Neural cell (in vitro differentiated cells): ENCODE data around the gene MANEA. TPM values are rescaled to one million over a fixed set of nuclear protein-coding genes. Genes with fewer than 3 reads are reported as not detected.

ENCODE experiments used
- H2AFZ ChIP-seq: fragments of 200-600, 300-800 bp; sonication (generic), shearing (Covaris generic); 2 replicates; pipeline ENCODE4 v1.6.0; 2014; ENCODE audit warnings: low read depth, mild to moderate bottlenecking, antibody characterized with exemption, low read length, moderate library complexity
- H3F3A ChIP-seq: fragments of 200-600 bp; shearing (Covaris generic); 2 replicates; pipeline ENCODE4 v1.6.1; 2016; ENCODE audit warnings: mild to moderate bottlenecking, moderate library complexity, mixed read lengths, antibody characterized with exemption, low read length; ENCODE audit not compliant: insufficient read depth, poor library complexity, severe bottlenecking
- H3K27ac ChIP-seq: fragments of 200-600, 300-800 bp; sonication (generic), shearing (Covaris generic); 2 replicates; pipeline ENCODE4 v1.5.1; 2014; ENCODE audit warnings: mild to moderate bottlenecking, low read length, moderate library complexity
- H3K27me3 ChIP-seq: fragments of 300-800, 200-600 bp; sonication (generic), shearing (Covaris generic); 2 replicates; pipeline ENCODE4 v1.6.0; 2014; ENCODE audit warnings: mild to moderate bottlenecking, low read depth, low read length, moderate library complexity; ENCODE audit not compliant: insufficient read depth
- H3K36me3 ChIP-seq: fragments of 300-800, 200-600 bp; sonication (generic), shearing (Covaris generic); 2 replicates; pipeline ENCODE4 v1.5.1; 2014; ENCODE audit warnings: mild to moderate bottlenecking, antibody characterized with exemption, low read length, moderate library complexity; ENCODE audit not compliant: insufficient read depth
- H3K4me2 ChIP-seq: fragments of 300-800, 200-600 bp; sonication (generic), shearing (Covaris generic); 2 replicates; pipeline ENCODE4 v1.6.0; 2014; ENCODE audit warnings: mild to moderate bottlenecking, low read length
- H3K4me3 ChIP-seq: fragments of 300-800, 200-600 bp; sonication (generic), shearing (Covaris generic); 2 replicates; pipeline ENCODE4 v1.5.1; 2014; ENCODE audit warnings: mild to moderate bottlenecking, low read length, moderate library complexity
- H3K79me2 ChIP-seq: fragments of 200-600 bp; shearing (Covaris generic); replicated peaks from 2 replicates; pipeline ENCODE4 v1.6.0; 2014; ENCODE audit warnings: mild to moderate bottlenecking, low read length, moderate library complexity; ENCODE audit not compliant: insufficient read depth
- H3K9ac ChIP-seq: fragments of 300-800, 200-600 bp; sonication (generic), shearing (Covaris generic); 2 replicates; pipeline ENCODE4 v1.6.1; 2016; ENCODE audit warnings: mild to moderate bottlenecking, low read length, mixed read lengths
- H3K9me2 ChIP-seq: fragments of 200-600 bp; shearing (Covaris generic); 2 replicates; pipeline ENCODE4 v1.6.1; 2016; ENCODE audit warnings: mild to moderate bottlenecking, low read length, mixed read lengths; ENCODE audit not compliant: insufficient read depth
- H3K9me3 ChIP-seq: fragments of 200-600, 300-800 bp; sonication (generic), shearing (Covaris generic); 2 replicates; pipeline ENCODE4 v1.6.1; 2016; ENCODE audit warnings: mild to moderate bottlenecking, mixed run types, low read length, moderate library complexity, mixed read lengths
- H4K20me1 ChIP-seq: fragments of 200-600 bp; shearing (Covaris generic); 2 replicates; pipeline ENCODE4 v1.6.1; 2016; ENCODE audit warnings: mild to moderate bottlenecking, mixed run types; ENCODE audit not compliant: insufficient read depth
- CTCF ChIP-seq: fragments of 450-650 bp; IDR thresholded peaks from 2 replicates; pipeline ENCODE4 v1.5.1; 2014; ENCODE audit warnings: antibody characterized with exemption, mild to moderate bottlenecking, moderate library complexity; ENCODE audit not compliant: poor library complexity, severe bottlenecking
- EP300 ChIP-seq: fragments of 450-650 bp; conservative IDR thresholded peaks from 2 replicates; pipeline ENCODE4 v1.6.1; 2014; ENCODE audit warnings: antibody characterized with exemption, mild to moderate bottlenecking, moderate library complexity; ENCODE audit not compliant: poor library complexity, severe bottlenecking
- EZH2 ChIP-seq: fragments of 200-600, 300-800 bp; shearing (Covaris generic), sonication (generic); IDR thresholded peaks from 2 replicates; pipeline ENCODE4 v1.6.1; 2014; ENCODE audit warnings: antibody characterized with exemption, low read length, borderline replicate concordance, mild to moderate bottlenecking; ENCODE audit not compliant: insufficient read depth, poor library complexity, severe bottlenecking
- MXI1 ChIP-seq: fragments of 450-650 bp; conservative IDR thresholded peaks from 2 replicates; pipeline ENCODE4 v1.6.1; 2014; ENCODE audit warnings: antibody characterized with exemption, mild to moderate bottlenecking; ENCODE audit not compliant: poor library complexity, severe bottlenecking
- POLR2AphosphoS5 ChIP-seq: IDR thresholded peaks from 2 replicates; pipeline ENCODE4 v1.6.1; 2012
- RAD21 ChIP-seq: fragments of 450-650 bp; conservative IDR thresholded peaks from 2 replicates; pipeline ENCODE4 v1.6.1; 2014; ENCODE audit warnings: antibody characterized with exemption, mild to moderate bottlenecking, moderate library complexity
- REST ChIP-seq: IDR thresholded peaks from 2 replicates; pipeline ENCODE4 v1.6.1; 2012; ENCODE audit warnings: borderline replicate concordance
- SMC3 ChIP-seq: fragments of 450-650 bp; conservative IDR thresholded peaks from 2 replicates; pipeline ENCODE4 v1.6.1; 2014; ENCODE audit warnings: antibody characterized with exemption, mild to moderate bottlenecking, moderate library complexity; ENCODE audit not compliant: poor library complexity
- TAF1 ChIP-seq: IDR thresholded peaks from 2 replicates; pipeline ENCODE4 v1.6.1; 2012; ENCODE audit warnings: low read depth
- polyA plus RNA-seq: library from polyadenylated mRNA; depleted of rRNA; stranded (reverse); fragments of >200 nt; gene quantifications from 2 replicates; pipeline ENCODE4 v1.2.3, GENCODE V29; 2014

MANEA gene
- polyA plus RNA-seq, 1 donor from 2014 or later: 7.9 TPM

- no peak for TF ChIP-seq MXI1
- no peak for TF ChIP-seq CTCF
- no peak for TF ChIP-seq REST
- TF ChIP-seq EP300: no peak
- TF ChIP-seq RAD21: no peak
- no peak for TF ChIP-seq EZH2
- TF ChIP-seq POLR2AphosphoS5: no peak
- no peaks in the 10 kb centered on the region for H4K20me1 ChIP-seq
- no peaks in the 10 kb centered on the region for H3K27me3 ChIP-seq
- no peaks in the 10 kb centered on the region for H3K9me3 ChIP-seq
- no peaks in the 10 kb centered on the region for H3K9me2 ChIP-seq
- H3K9ac ChIP-seq: no peak overlapping the region
- peak overlapping the region; percentile 73 for H3K4me3 ChIP-seq
- no peaks in the 10 kb centered on the region for H3F3A ChIP-seq
- H2AFZ ChIP-seq: no peak overlapping the region
- H3K36me3 ChIP-seq: no peaks in the 10 kb centered on the region
- no peak overlapping the region for H3K27ac ChIP-seq
- peaks cover 31% of the 10 kb centered on the region for H3K79me2 ChIP-seq
- peak overlapping the region; percentile 97 for H3K4me2 ChIP-seq
Observed at GRCh38 chr6:95574811-95575210, 2.5 kb upstream of the MANEA start.

- Histone ChIP-seq H3K9me3 (no peaks in the 10 kb centered on the region), H3K27me3 (no peaks in the 10 kb centered on the region), H3K79me2 (peaks cover 35% of the 10 kb centered on the region), H3K36me3 (no peaks in the 10 kb centered on the region), H4K20me1 (no peaks in the 10 kb centered on the region), H3K4me3 (peak overlapping the region; percentile 73), H2AFZ (no peak overlapping the region), H3F3A (no peaks in the 10 kb centered on the region), H3K4me2 (peak overlapping the region; percentile 97), H3K9me2 (no peaks in the 10 kb centered on the region), H3K27ac (no peak overlapping the region), H3K9ac (peak overlapping the region; percentile 80)
- TF ChIP-seq EP300 (no peak), MXI1 (no peak), EZH2 (no peak), RAD21 (no peak), REST (no peak), TAF1 (no peak), POLR2AphosphoS5 (no peak), SMC3 (no peak), CTCF (no peak)
Observed at GRCh38 chr6:95576218-95576997, 927 bp upstream of the MANEA start.
